Muscle of back (tissue), 11 donors: ENCODE measurements around the gene HSD3B1. TPM values are rescaled to one million over a fixed set of nuclear protein-coding genes. Genes with fewer than 3 reads are reported as not detected.
"Not testable (repeated sequence)": the region's sequence is repeated elsewhere in the genome, so short reads cannot be mapped to it uniquely, and the experiment has no call there.

ENCODE experiments used
- DNase-seq, 3 donors: peaks; one replicate each; pipeline versions ENCODE4 v3.0.0 to v3.0.0-alpha.2; 2013
- polyA plus RNA-seq, 10 donors: library from polyadenylated mRNA; unstranded; fragments of 120-200 nt; gene quantifications; one replicate each; pipeline ENCODE4 v1.2.1, GENCODE V29; 2013; ENCODE audit not compliant: insufficient read length in 10 of 10

The HSD3B1 gene
- polyA plus RNA-seq, 10 donors, result 0.28 to 0.94 (median 0.55) TPM; not detected in 3

DNA sequence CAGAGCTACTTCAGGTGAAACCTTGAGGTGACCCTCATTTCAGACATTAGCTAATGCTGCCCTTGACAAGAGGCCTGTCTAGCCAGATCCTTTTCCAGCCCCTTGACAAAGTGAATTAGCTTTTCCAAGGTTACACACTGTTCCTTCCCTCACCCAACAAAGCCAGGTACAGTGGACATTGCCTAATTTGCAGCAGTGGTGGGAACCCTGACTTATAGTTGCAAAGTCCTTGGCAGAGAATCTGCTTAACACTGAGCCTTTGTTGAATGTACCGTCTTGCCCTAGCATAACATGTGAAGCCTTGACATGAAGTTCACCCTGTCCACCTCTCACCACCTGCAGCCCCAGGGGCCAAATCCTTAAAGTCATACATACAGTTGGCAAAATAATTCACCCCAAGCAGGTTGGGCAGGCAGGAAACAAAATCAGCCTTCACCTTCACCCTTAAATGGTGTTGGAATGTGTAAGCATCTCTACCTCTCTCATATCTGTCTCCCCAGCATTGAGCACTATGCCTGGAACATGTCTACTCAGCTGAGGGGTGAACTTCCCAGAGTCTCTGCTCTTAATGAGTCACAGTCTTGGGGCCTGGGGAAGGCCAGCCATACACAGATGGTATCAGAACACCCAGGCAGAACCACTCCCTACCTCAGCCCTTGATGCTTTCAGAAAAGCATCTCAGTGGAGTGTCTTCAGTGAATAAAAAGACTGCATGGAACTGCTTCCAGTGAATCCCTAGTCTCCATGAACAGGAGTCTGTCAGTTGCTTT is 46.5 kb downstream of the HSD3B1 start:
- DNase-seq, result not testable (repeated sequence)

DNA sequence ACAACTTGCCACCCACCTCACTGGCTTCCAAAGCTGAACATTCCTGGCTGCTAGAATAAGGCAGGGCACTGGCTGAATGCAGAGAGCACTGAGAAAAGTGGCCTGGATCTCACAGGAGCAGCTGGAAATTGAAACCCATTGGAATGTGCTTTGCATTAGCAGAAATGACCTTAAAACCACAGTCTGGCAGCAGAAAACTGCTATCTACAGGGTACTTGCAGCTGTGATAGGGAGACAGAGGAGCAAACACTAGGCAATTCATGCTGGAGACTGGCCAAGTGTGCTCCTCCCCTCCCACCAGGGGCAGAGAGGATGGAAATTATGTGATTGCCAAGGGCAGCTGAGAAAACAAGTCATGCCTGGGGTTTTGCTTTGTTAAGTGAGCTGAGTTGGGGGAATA is 47.2 kb downstream of the HSD3B1 start:
- peak; percentile 61 to 81 (median 72) for DNase-seq

DNA sequence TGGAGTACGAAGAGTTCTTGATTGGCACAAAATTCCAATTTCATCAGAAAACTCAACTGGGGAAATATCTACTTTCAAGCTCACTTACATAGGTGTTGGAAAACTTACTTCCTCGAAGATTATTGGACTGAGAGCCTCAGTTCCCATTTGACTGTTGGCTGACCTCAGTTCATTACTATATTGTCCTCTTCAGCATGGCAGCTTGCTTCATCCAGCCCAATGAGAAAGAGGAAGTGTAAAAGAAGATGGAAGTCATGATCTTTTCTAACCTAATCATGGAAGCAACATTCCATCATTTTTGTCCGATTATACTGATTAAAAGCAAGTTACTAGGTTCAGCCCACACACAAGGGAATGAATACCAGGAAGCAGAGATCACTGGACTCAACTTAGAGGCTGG is 49.4 kb downstream of the HSD3B1 start:
- DNase-seq, result no peak

DNA sequence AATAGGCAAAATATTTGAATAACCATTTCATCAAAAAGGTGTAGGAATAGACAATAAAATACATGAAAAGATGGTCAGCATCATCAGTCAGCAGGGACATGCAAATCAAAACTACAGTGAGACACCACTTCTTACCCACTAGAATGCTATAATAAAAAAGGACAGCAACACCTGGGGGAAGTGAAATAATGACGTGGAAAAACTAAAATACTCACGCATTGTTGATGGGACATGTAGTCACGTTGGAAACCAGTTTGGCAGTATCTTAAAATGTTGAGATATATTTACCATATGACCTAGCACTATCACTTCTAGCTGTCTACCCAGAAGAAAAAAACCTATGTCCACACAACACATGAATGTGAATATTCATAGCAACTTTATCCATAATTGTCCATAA is 53.4 kb downstream of the HSD3B1 start:
- DNase-seq, result not testable (repeated sequence)

DNA sequence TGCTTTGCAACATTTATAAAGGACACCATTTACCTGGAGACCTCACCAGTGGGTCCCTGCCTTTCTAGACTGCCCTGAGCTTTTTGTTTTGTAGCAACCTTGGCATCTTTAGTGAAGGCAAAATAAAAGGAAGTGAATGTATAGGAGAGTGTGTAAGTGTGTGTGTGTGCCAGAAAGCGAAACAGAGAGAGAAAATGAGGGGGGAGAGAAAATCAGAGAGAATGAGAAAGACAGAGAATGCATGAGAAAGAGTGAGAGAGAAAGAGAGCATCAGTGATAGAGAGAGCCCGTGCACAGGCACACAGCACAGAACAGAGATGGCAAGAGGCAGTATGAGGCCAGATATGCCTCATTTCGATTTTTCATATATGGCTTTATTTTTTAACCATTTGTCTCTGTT is 57.5 kb downstream of the HSD3B1 start:
- no peak for DNase-seq

Other genes starting within 250 kb of the HSD3B1 start
- gene HAO2, start 138.4 kb upstream of the HSD3B1 start, polyA plus RNA-seq, result under 1 TPM in 5 of 10 donors, not detected in 5; 0.16 to 0.39 (median 0.22) TPM
- under 1 TPM in 1 of 10 donors, not detected in 9; 0.14 TPM for gene HSD3B2, start 92.1 kb upstream of the HSD3B1 start, polyA plus RNA-seq
- gene ZNF697, start 141.1 kb downstream of the HSD3B1 start, polyA plus RNA-seq, result 10 to 100 TPM in 6 of 10 donors, 1 to 10 TPM in 4; 7.9 to 12.5 (median 10.8) TPM
- gene PHGDH, start 204.7 kb downstream of the HSD3B1 start, polyA plus RNA-seq, result 100 to 1,000 TPM in 1 of 10 donors, 10 to 100 TPM in 9; 54.5 to 120 (median 70.8) TPM